Mesenchymal stem cell (in vitro differentiated cells and primary cell): Measurements from ENCODE around the gene NFATC1.
A peak's percentile ranks its signal among the peaks of the same experiment; 100 is the strongest.

ENCODE experiments used
- DNase-seq: peaks from one replicate; pipeline ENCODE4 v3.0.0-alpha.2; 2013
- H2AFZ ChIP-seq: one replicate; pipeline ENCODE4 v1.6.1; 2013; ENCODE audit warnings: low read depth, mild to moderate bottlenecking, control low read depth, inconsistent platforms, low read length, moderate library complexity
- H2AK5ac ChIP-seq: 2 replicates; pipeline ENCODE4 v1.6.1; 2013; ENCODE audit warnings: low read length, moderate library complexity, mild to moderate bottlenecking, inconsistent platforms; ENCODE audit not compliant: severe bottlenecking
- H2BK120ac ChIP-seq: one replicate; pipeline ENCODE4 v1.6.1; 2013; ENCODE audit warnings: low read depth, mild to moderate bottlenecking, inconsistent platforms, low read length, moderate library complexity
- H2BK12ac ChIP-seq, 2 experiments: one replicate each; pipeline ENCODE4 v1.6.1; 2013; ENCODE audit warnings: inconsistent platforms in 2 of 2, low read length in 2 of 2, mild to moderate bottlenecking in 2 of 2, moderate library complexity in 2 of 2, control low read depth in 1 of 2
- H2BK15ac ChIP-seq: one replicate; pipeline ENCODE4 v1.6.1; 2013; ENCODE audit warnings: mild to moderate bottlenecking, low read depth, inconsistent platforms; ENCODE audit not compliant: poor library complexity, severe bottlenecking
- H2BK5ac ChIP-seq: 2 replicates; pipeline ENCODE4 v1.6.1; 2013; ENCODE audit warnings: low read depth, mild to moderate bottlenecking, low read length, control low read depth, inconsistent platforms; ENCODE audit not compliant: poor library complexity, severe bottlenecking
- H3K14ac ChIP-seq, 2 experiments: one replicate each; pipeline ENCODE4 v1.6.1; 2013; ENCODE audit warnings: inconsistent platforms in 2 of 2, low read length in 2 of 2, control low read depth in 1 of 2, mild to moderate bottlenecking in 1 of 2, moderate library complexity in 1 of 2
- H3K18ac ChIP-seq, 2 experiments: one replicate each; pipeline ENCODE4 v1.6.1; 2013; ENCODE audit warnings: inconsistent platforms in 2 of 2, low read length in 2 of 2, control low read depth in 1 of 2, low read depth in 1 of 2, mild to moderate bottlenecking in 1 of 2
- H3K23ac ChIP-seq, 2 experiments: one replicate each; pipeline ENCODE4 v1.6.1; 2013; ENCODE audit warnings: inconsistent platforms in 2 of 2, low read length in 2 of 2, mild to moderate bottlenecking in 2 of 2, moderate library complexity in 2 of 2, control low read depth in 1 of 2
- H3K27ac ChIP-seq: 2 replicates; pipeline ENCODE4 v1.5.1; 2013; ENCODE audit warnings: mild to moderate bottlenecking, moderate library complexity, low read length, control low read depth, inconsistent platforms; ENCODE audit not compliant: poor library complexity, severe bottlenecking
- H3K27me3 ChIP-seq, 2 experiments: 2 replicates each; pipeline versions ENCODE4 v1.6.1 to v1.7.0; 2013; ENCODE audit warnings: low read length in 2 of 2, mild to moderate bottlenecking in 2 of 2, moderate library complexity in 2 of 2, control low read depth in 1 of 2, inconsistent platforms in 1 of 2; ENCODE audit not compliant: control insufficient read depth in 1 of 2, insufficient read depth in 1 of 2
- H3K36me3 ChIP-seq, 2 experiments: 2 replicates each; pipeline versions ENCODE4 v1.6.1 to v1.7.0; 2013; ENCODE audit warnings: low read length in 2 of 2, control low read depth in 1 of 2, inconsistent platforms in 1 of 2, low read depth in 1 of 2, mild to moderate bottlenecking in 1 of 2; ENCODE audit not compliant: insufficient read depth in 2 of 2, control insufficient read depth in 1 of 2
- H3K4ac ChIP-seq, 2 experiments: one replicate each; pipeline ENCODE4 v1.6.1; 2013; ENCODE audit warnings: inconsistent platforms in 2 of 2, low read length in 2 of 2, mild to moderate bottlenecking in 2 of 2, moderate library complexity in 2 of 2, control low read depth in 1 of 2, low read depth in 1 of 2
- H3K4me1 ChIP-seq: 2 replicates; pipeline ENCODE4 v1.6.1; 2013; ENCODE audit warnings: low read depth, low read length, control low read depth; ENCODE audit not compliant: control insufficient read depth, insufficient read depth
- H3K4me2 ChIP-seq: 2 replicates; pipeline ENCODE4 v1.6.1; 2013; ENCODE audit warnings: low read length, mild to moderate bottlenecking, inconsistent platforms; ENCODE audit not compliant: poor library complexity, severe bottlenecking
- H3K4me3 ChIP-seq, 2 experiments: 2 replicates each; pipeline versions ENCODE4 v1.5.1 to v1.7.0; 2013; ENCODE audit warnings: low read length in 2 of 2, mild to moderate bottlenecking in 2 of 2, control low read depth in 1 of 2, low read depth in 1 of 2; ENCODE audit not compliant: insufficient read depth in 1 of 2
- H3K79me1 ChIP-seq: replicated peaks from 2 replicates; pipeline ENCODE4 v1.6.1; 2013; ENCODE audit warnings: mild to moderate bottlenecking, control low read depth, low read length, inconsistent platforms; ENCODE audit not compliant: poor library complexity, severe bottlenecking
- H3K9ac ChIP-seq: 2 replicates; pipeline ENCODE4 v1.7.0; 2013; ENCODE audit warnings: mild to moderate bottlenecking, low read length, moderate library complexity
- H3K9me3 ChIP-seq: 2 replicates; pipeline ENCODE4 v1.7.0; 2013; ENCODE audit warnings: mild to moderate bottlenecking, low read length; ENCODE audit not compliant: control insufficient read depth
- H4K8ac ChIP-seq: one replicate; pipeline ENCODE4 v1.6.1; 2013; ENCODE audit warnings: inconsistent platforms, mild to moderate bottlenecking, low read length, moderate library complexity
- H4K91ac ChIP-seq: one replicate; pipeline ENCODE4 v1.6.1; 2013; ENCODE audit warnings: mild to moderate bottlenecking, low read length, inconsistent platforms
- WGBS: methylation state at CpG from one replicate; pipeline ENCODE4 v1.1.7; 2013; ENCODE audit warnings: mixed read lengths; 5-methylcytosine and 5-hydroxymethylcytosine counted together

Gene NFATC1

GRCh38 chr18:79367480-79367879 is 28.2 kb upstream of the NFATC1 start:
- Histone ChIP-seq H2AK5ac (no peak overlapping the region), H3K36me3 (peaks cover 9 to 32% of the 10 kb centered on the region in 2 experiments), H2BK5ac (no peak overlapping the region), H3K23ac (no peak overlapping the region), H4K91ac (no peak overlapping the region), H3K18ac (no peak overlapping the region), H3K27ac (no peak overlapping the region), H2AFZ (no peak overlapping the region), H3K4me3 (no peak overlapping the region), H2BK120ac (no peak overlapping the region), H3K4ac (no peak overlapping the region), H2BK12ac (no peak overlapping the region), H3K9ac (no peak overlapping the region), H3K4me1 (peaks cover 16% of the 10 kb centered on the region), H4K8ac (no peak overlapping the region), H3K14ac (no peak overlapping the region), H3K9me3 (no peaks in the 10 kb centered on the region), H3K27me3 (no peaks in the 10 kb centered on the region), H2BK15ac (no peak overlapping the region), H3K4me2 (no peak overlapping the region), H3K79me1 (no peaks in the 10 kb centered on the region)
- no peak for DNase-seq
- WGBS: 94% methylated on average over 8 of the region's 8 CpGs

GRCh38 chr18:79367989-79368388 is 27.7 kb upstream of the NFATC1 start:
- H3K14ac ChIP-seq: no peak overlapping the region

GRCh38 chr18:79368681-79369080 is 27.0 kb upstream of the NFATC1 start:
- 98% methylated on average over 11 of the region's 15 CpGs for WGBS
- Histone ChIP-seq H3K4ac (no peak overlapping the region), H3K36me3 (peaks cover 1 to 33% of the 10 kb centered on the region in 2 experiments), H3K9me3 (no peaks in the 10 kb centered on the region), H3K4me2 (no peak overlapping the region), H3K23ac (no peak overlapping the region), H2BK120ac (no peak overlapping the region), H3K27me3 (no peaks in the 10 kb centered on the region), H3K4me1 (peaks cover 15% of the 10 kb centered on the region), H3K9ac (no peak overlapping the region), H3K18ac (no peak overlapping the region), H2AFZ (no peak overlapping the region), H2AK5ac (no peak overlapping the region), H3K14ac (no peak overlapping the region), H2BK15ac (no peak overlapping the region), H3K27ac (no peak overlapping the region), H3K4me3 (no peak overlapping the region), H4K91ac (no peak overlapping the region), H4K8ac (no peak overlapping the region), H2BK5ac (no peak overlapping the region), H2BK12ac (no peak overlapping the region), H3K79me1 (no peaks in the 10 kb centered on the region)
- DNase-seq: no peak

More at GRCh38 chr18:79367989-79368388, 27.7 kb upstream of the NFATC1 start:
- H4K8ac ChIP-seq: no peak overlapping the region
- no peaks in the 10 kb centered on the region for H3K79me1 ChIP-seq
- no peak overlapping the region for H2BK5ac ChIP-seq
- no peak overlapping the region for H2BK120ac ChIP-seq
- H4K91ac ChIP-seq: peak overlapping the region; percentile 43
- no peak overlapping the region for H3K4ac ChIP-seq
- no peak overlapping the region for H3K27ac ChIP-seq
- no peak for DNase-seq
- no peak overlapping the region for H3K18ac ChIP-seq
- no peaks in the 10 kb centered on the region for H3K27me3 ChIP-seq
- no peak overlapping the region for H3K9ac ChIP-seq
- no peak overlapping the region for H3K4me2 ChIP-seq
- no peak overlapping the region for H2BK12ac ChIP-seq
- peaks cover 15% of the 10 kb centered on the region for H3K4me1 ChIP-seq
- no peak overlapping the region for H3K4me3 ChIP-seq
- no peak overlapping the region for H2BK15ac ChIP-seq
- H3K23ac ChIP-seq: no peak overlapping the region
- no peak overlapping the region for H2AFZ ChIP-seq
- H3K36me3 ChIP-seq: peaks cover 7 to 32% of the 10 kb centered on the region in 2 experiments
- WGBS: 94% methylated on average over 18 of the region's 18 CpGs
- H2AK5ac ChIP-seq: no peak overlapping the region
- no peaks in the 10 kb centered on the region for H3K9me3 ChIP-seq

- Histone ChIP-seq H3K14ac (no peak overlapping the region), H3K4me1 (peaks cover 13% of the 10 kb centered on the region), H3K36me3 (peaks cover 8 to 28% of the 10 kb centered on the region in 2 experiments), H3K23ac (no peak overlapping the region), H4K8ac (no peak overlapping the region), H3K4me2 (no peak overlapping the region), H3K27me3 (no peaks in the 10 kb centered on the region), H3K18ac (no peak overlapping the region), H2BK120ac (no peak overlapping the region), H2BK12ac (no peak overlapping the region), H2BK15ac (no peak overlapping the region), H3K9me3 (no peaks in the 10 kb centered on the region), H3K4ac (no peak overlapping the region), H3K27ac (no peak overlapping the region), H3K4me3 (no peak overlapping the region), H2BK5ac (no peak overlapping the region), H3K79me1 (no peaks in the 10 kb centered on the region), H3K9ac (no peak overlapping the region), H2AK5ac (no peak overlapping the region), H2AFZ (no peak overlapping the region), H4K91ac (no peak overlapping the region)
- DNase-seq: no peak
- 78% methylated on average over 14 of the region's 14 CpGs for WGBS
Observed at GRCh38 chr18:79371561-79372121, 24.1 kb upstream of the NFATC1 start.
